Neural cell (in vitro differentiated cells): ENCODE measurements around the gene FHOD3.

Experiments
- CTCF ChIP-seq: fragments of 450-650 bp; IDR thresholded peaks from 2 replicates; pipeline ENCODE4 v1.5.1; 2014; ENCODE audit warnings: antibody characterized with exemption, mild to moderate bottlenecking, moderate library complexity; ENCODE audit not compliant: poor library complexity, severe bottlenecking
- EZH2 ChIP-seq: fragments of 200-600, 300-800 bp; shearing (Covaris generic), sonication (generic); IDR thresholded peaks from 2 replicates; pipeline ENCODE4 v1.6.1; 2014; ENCODE audit warnings: antibody characterized with exemption, low read length, borderline replicate concordance, mild to moderate bottlenecking; ENCODE audit not compliant: insufficient read depth, poor library complexity, severe bottlenecking
- REST ChIP-seq: IDR thresholded peaks from 2 replicates; pipeline ENCODE4 v1.6.1; 2012; ENCODE audit warnings: borderline replicate concordance

GRCh38 chr18:36692371-36692770 lies 394.9 kb downstream of the FHOD3 start:
- TF ChIP-seq CTCF (no peak), REST (no peak), EZH2 (no peak)
